Right ventricle myocardium superior (tissue), 1 donor: ENCODE results near the gene RHOBTB3. TPM values are rescaled to one million over a fixed set of nuclear protein-coding genes. Genes with fewer than 3 reads are reported as not detected.
"Not testable (repeated sequence)": the region's sequence is repeated elsewhere in the genome, so short reads cannot be mapped to it uniquely, and the experiment has no call there.

Source experiments
- ATAC-seq: fragments of 200-7000 bp; cut with Tn5 transposase; one replicate; pipeline ENCODE4 v1.9.1; 2020; ENCODE audit warnings: mild to moderate bottlenecking; ENCODE audit not compliant: poor library complexity
- DNase-seq: peaks from one replicate; pipeline ENCODE4 v3.0.0-alpha.2; 2020
- intact Hi-C: fragments of 100-400 bp; cut with DNase I; formaldehyde crosslinking; loops from one replicate; pipeline ENCODE4 v1.11.2; 2022
- total RNA-seq: library from RNA; stranded (reverse); fragmentation: NEBNext Ultra II Directional; extraction: Animal tissue kit (Norgen Biotek cat#: 25700); gene quantifications from one replicate; pipeline ENCODE4 v1.2.1, GENCODE V29; 2021
- donor health status: DM: no; HTN: yes; CAD: no; lungs with severe emphysema.

RHOBTB3 gene
- total RNA-seq, 1 donor from 2014 or later = 81.1 TPM

DNA sequence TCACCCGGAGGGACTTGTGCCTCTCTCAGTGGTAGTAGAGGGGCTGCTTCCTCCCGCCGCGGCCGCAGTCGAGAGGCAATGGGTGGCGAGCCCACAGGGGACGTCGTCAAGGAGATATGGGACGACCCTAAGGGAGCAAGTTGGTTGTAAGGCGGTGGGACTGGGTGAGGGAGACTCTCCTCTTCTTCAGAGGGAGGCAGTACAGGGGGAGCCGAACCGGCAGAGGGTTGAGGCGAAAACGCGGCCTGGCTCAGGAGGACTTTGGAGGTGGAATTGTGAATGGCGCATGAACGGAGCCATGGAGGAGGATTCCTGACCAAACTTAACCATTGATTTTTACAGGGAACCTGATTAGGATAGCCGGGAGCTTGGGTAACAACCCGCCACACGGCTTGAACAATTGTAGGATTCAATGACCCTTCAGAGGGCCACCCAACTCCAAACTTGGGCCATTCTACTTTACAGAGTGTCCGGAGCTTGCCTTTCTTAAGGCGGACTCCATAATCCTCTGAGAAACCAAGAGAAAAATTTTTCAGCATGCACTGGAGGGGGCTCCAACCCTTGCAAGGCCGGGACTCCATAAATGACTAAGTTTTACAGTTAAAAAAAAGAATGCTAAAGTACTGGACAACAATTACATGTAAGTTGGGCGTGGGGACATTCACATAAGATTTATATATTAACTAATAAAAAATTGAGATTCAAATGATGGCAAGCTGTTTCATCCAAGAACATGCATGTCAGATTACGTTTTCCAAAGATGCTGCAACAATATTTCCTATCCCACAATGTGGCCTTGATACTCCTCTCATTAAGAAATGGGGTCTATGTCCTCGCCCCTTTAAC, 19.4 kb upstream of the RHOBTB3 start:
- DNase-seq = no peak
- ATAC-seq = no peak
- intact Hi-C loops = no loop called here

GRCh38 chr5:95712347-95712958, 18.7 kb upstream of the RHOBTB3 start:
- intact Hi-C loops = no loop called here
- no peak for DNase-seq
- ATAC-seq = no peak

DNA sequence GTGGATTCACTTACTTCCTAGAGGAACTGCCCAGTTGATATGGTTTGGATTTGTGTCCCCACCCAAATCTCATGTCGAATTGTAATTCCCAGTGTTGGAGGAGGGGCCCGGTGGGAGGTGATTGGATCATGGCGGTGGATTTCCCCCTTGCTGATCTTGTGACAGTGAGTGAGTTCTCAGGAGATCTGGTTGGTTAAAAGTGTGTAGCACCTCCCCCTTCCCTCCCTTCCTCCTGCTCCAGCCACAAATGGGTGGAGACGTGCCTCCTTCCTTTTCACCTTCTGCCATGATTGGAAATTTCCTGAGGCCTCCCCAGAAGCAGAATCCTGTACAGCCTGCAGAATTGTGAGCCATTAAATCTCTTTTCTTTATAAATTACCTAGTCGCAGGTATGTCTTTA, 17.9 kb upstream of the RHOBTB3 start:
- ATAC-seq, DNase-seq, intact Hi-C loops: not testable (repeated sequence)

GRCh38 chr5:95713960-95714710, 17.0 kb upstream of the RHOBTB3 start:
- no peak for DNase-seq
- intact Hi-C loops = no loop called here

DNA sequence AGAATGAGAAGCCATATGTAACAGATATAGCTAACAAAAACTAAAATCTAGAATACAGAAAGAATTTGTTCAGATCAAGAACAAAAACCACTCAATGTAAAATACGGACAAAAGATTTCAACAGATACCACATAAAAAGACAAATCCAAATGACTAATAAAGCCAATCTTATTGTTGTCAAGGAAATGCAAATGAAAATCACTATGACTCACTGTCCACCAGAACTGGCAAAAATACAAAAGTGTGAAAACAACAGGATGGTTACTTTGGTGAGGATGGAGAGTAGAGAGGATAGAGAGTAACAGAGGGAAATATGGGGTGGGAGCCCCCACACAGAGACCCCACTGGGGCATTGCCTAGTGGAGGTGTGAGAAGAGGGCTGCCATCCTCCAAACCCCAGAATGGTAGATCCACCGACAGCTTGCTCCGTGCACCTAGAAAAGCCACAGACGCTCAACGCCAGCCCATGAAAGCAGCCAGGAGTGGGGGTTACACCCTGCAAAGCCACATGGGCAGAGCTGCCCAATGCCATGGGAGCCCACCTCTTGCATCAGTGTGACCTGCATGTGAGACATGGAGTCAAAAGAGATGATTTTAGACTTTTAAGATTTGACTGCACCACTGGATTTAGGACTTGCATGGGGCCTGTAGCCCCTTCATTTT, 15.2 kb upstream of the RHOBTB3 start:
- no peak for ATAC-seq
- intact Hi-C loops = no loop called here
- DNase-seq = no peak

More at GRCh38 chr5:95713960-95714710, 17.0 kb upstream of the RHOBTB3 start:
- ATAC-seq = no peak

DNA sequence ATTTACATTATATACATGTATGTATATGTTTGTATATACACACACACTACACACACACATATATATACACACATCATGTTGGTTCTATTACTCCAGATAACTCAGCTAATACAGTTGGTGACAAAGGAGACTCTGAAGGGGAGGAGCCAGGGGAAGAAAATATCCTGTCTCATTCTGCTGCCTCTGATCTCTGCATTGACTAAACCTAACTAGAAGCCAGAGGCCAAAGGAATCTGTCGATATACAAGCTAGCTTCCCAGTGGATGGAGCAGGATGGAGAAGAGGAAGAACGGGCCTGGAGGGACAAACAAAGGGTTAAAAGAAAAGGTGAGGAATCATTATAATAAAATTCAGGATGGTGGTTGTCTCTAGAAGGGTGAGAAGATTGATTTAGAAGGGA, 13.7 kb upstream of the RHOBTB3 start:
- DNase-seq (no peak), ATAC-seq (no peak)
- intact Hi-C loops = no loop called here

GRCh38 chr5:95718203-95718602, 12.9 kb upstream of the RHOBTB3 start:
- no peak for ATAC-seq
- DNase-seq = no peak
- intact Hi-C loops = no loop called here

DNA sequence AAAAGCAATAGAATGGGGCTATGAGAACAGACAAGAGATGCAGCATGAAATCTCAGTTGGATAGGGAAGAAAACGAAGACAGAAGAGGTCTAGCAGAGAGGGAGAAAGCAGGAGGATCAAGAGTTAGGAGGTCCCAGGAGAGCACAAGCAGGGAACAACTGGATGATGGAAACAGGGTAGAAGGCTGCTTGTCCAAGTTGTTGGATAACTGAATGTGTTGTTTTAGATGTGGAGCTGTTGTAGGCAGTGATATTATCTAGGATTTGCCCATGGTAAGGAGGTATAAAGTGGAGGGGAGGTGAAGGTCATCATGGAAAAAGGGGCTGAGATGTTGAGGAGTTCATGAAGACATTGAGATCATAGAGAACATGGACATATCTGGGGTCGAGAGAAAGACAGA, 12.4 kb upstream of the RHOBTB3 start:
- no peak for ATAC-seq
- no peak for DNase-seq
- intact Hi-C loops = no loop called here

GRCh38 chr5:95720094-95720786, 10.9 kb upstream of the RHOBTB3 start:
- ATAC-seq = peak; percentile 70
- DNase-seq = no peak
- intact Hi-C loops = no loop called here

- DNase-seq = no peak
- no peak for ATAC-seq
- intact Hi-C loops = no loop called here
Measured at GRCh38 chr5:95721582-95722295, 9.4 kb upstream of the RHOBTB3 start.

DNA sequence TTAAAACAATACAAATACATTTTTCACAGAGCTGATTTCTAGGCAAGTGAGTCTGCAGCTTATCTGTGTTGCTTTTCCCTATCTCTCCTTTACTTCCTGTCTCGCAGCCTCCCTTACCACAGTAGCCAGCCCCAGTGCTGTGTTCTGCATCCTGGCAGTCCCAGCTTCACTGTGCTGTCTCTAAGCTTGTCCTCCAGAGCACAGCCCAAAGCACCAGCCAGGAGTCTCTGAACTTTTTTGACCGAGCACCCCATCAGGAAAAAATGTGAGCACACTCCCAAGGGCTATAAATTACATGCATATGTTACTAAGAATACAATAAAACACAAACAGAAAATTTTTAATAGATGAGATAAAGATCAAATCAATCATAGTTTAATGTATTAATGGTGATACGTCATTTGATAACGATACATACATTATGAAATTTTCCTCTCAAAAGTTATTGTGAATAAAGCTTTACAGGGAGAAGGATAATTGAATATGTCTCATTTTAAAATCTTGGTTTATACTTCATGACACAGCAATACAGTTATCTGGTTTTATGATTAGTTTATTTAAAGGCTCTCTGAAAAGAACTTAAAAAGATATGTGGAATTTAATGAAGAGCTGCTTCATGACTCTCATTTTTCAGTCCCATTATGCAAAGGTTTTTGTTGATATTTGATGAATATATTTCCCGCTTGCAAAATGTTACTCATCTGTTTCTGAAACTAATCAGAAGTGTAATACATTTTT, 7.3 kb upstream of the RHOBTB3 start:
- intact Hi-C loops = no loop called here
- peak; percentile 58 for DNase-seq

GRCh38 chr5:95725071-95725820, 5.9 kb upstream of the RHOBTB3 start:
- ATAC-seq (no peak), DNase-seq (no peak)
- intact Hi-C loops = no loop called here

More for the DNA sequence above, 7.3 kb upstream of the RHOBTB3 start:
- ATAC-seq = peak; percentile 61

GRCh38 chr5:95725937-95726810, 5.0 kb upstream of the RHOBTB3 start:
- DNase-seq (no peak), ATAC-seq (no peak)
- intact Hi-C loops = no loop called here

DNA sequence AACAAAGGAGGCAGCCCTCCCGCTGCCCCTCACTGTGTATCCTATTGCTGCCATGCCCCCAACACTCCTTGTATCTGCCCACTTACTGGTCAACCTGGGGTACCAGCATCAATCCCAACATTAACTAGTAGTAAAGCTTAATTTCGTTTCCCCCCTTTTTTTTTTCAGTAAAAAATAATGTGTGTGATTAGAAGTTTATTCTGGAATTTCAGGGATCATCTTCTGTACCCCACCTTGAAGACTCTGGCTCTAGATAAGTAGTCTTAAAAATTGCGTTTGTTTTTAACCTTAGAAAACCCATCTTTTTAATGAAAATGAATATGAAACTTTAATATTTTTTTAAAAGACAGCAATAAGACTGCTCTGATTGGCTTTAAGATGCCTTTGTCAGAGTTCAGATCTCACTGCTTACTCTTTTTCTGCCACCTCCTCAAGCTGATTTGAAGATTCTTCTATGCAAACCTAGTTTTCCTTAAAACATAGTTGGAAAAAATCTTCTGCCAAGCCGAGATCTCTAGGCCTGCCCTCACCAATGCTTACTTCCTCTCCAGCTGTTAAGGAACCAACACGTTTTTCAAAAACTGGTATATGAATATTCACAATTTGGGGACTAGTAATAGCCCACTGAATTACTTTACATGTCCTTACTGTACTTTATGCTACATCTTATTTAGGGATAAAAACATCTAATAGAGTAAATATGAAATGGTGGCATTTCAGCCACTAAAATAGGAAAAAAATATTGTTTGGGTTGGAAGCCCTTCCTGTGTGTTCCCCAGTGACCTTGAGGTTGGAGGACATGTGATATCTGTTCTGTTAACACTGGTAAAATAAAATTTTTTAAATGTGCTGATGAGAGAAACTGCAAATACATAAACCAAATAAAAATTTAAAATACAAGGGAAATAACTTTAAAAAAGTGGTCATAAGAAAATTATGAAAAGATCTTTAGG, 4.0 kb upstream of the RHOBTB3 start:
- intact Hi-C loops = no loop called here
- ATAC-seq (no peak), DNase-seq (no peak)

DNA sequence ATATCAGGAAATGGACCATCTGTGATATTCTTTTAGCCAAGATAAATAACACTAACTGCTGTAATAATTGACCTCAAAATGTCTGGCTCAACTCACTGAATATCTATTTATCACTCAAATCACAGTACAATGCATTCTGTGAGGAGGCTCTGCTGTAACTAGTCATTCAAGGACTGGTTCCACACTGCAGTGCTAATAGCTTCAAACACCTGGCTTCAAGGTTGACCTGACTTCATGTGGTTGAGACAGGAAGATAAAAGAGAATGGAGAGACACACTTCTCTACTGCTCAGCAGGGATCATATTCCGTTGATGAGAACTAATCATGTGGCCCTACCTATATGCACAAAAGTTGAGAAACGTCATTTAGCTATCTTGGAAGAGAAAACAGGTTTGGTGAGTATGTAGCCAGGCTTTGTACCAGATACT, 3.4 kb upstream of the RHOBTB3 start:
- DNase-seq = no peak
- no peak for ATAC-seq
- intact Hi-C loops = no loop called here
